Raji (cell line): ENCODE results near the gene PTPRK.

Source experiments
- POLR2A ChIP-seq: IDR thresholded peaks from 2 replicates; pipeline ENCODE4 v1.6.1; 2011; ENCODE audit warnings: low read depth, low read length, control low read depth; ENCODE audit not compliant: insufficient read depth

Gene PTPRK

GRCh38 chr6:128365520-128366160 lies 154.8 kb downstream of the PTPRK start:
- no peak for TF ChIP-seq POLR2A

- TF ChIP-seq POLR2A = no peak
These were observed 155.5 kb downstream of the PTPRK start for GRCh38 chr6:128364766-128365519.

- TF ChIP-seq POLR2A = no peak
These were observed 157.2 kb downstream of the PTPRK start for GRCh38 chr6:128363020-128363813.

- TF ChIP-seq POLR2A = no peak
These were observed 159.0 kb downstream of the PTPRK start for GRCh38 chr6:128361378-128361777.

GRCh38 chr6:128358244-128358776 lies 162.1 kb downstream of the PTPRK start:
- no peak for TF ChIP-seq POLR2A

GRCh38 chr6:128357392-128358130 lies 162.8 kb downstream of the PTPRK start:
- TF ChIP-seq POLR2A = no peak

GRCh38 chr6:128352366-128352765 lies 168.0 kb downstream of the PTPRK start:
- TF ChIP-seq POLR2A = no peak

GRCh38 chr6:128351255-128351514 lies 169.2 kb downstream of the PTPRK start:
- TF ChIP-seq POLR2A = no peak

- no peak for TF ChIP-seq POLR2A
These were observed 169.8 kb downstream of the PTPRK start for GRCh38 chr6:128350416-128351254.

GRCh38 chr6:128347123-128347522 lies 173.3 kb downstream of the PTPRK start:
- TF ChIP-seq POLR2A = no peak

- TF ChIP-seq POLR2A = no peak
These were observed 173.8 kb downstream of the PTPRK start for GRCh38 chr6:128346569-128346968.

GRCh38 chr6:128345278-128345677 lies 175.1 kb downstream of the PTPRK start:
- no peak for TF ChIP-seq POLR2A

GRCh38 chr6:128343706-128344105 lies 176.7 kb downstream of the PTPRK start:
- no peak for TF ChIP-seq POLR2A
